ENCODE results near the gene TAF1C. TPM values are rescaled to one million over a fixed set of nuclear protein-coding genes. Genes with fewer than 3 reads are reported as not detected.

TAF1C gene
- total RNA-seq, 1 experiment from 2014 or later, result 89.7 TPM

DNA sequence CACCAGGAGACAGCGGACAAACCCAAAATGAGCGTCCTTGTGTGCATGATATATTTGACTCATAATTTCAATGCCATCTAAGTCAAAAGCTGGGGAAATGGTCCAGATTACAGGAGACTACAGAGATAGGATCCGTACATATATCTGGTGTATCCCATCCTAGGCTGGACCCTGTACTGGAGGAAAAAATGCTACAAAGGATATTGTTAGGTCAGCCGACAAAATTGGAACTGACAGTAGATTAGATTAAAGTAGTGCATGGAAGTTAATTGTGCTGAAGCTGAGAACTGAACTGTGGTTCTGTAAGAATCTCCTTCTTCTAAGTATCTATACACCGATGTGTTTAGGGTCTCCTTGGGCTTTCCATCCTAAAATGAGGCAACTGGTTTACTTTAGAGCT lies 28.7 kb upstream of the TAF1C start (continued):
- TF ChIP-seq USF2 (CRISPR knock-in tag; IDR thresholded peaks at IDR 0.05) (no peak), FOXJ3 (CRISPR knock-in tag; IDR thresholded peaks at IDR 0.05; ENCODE audit: borderline replicate concordance) (no peak), ATF1 (CRISPR knock-in tag; IDR thresholded peaks at IDR 0.05) (no peak), E2F4 (CRISPR knock-in tag; IDR thresholded peaks at IDR 0.05; ENCODE audit: borderline replicate concordance, low read depth) (no peak)
- TF ChIP-seq, protein P1, sequence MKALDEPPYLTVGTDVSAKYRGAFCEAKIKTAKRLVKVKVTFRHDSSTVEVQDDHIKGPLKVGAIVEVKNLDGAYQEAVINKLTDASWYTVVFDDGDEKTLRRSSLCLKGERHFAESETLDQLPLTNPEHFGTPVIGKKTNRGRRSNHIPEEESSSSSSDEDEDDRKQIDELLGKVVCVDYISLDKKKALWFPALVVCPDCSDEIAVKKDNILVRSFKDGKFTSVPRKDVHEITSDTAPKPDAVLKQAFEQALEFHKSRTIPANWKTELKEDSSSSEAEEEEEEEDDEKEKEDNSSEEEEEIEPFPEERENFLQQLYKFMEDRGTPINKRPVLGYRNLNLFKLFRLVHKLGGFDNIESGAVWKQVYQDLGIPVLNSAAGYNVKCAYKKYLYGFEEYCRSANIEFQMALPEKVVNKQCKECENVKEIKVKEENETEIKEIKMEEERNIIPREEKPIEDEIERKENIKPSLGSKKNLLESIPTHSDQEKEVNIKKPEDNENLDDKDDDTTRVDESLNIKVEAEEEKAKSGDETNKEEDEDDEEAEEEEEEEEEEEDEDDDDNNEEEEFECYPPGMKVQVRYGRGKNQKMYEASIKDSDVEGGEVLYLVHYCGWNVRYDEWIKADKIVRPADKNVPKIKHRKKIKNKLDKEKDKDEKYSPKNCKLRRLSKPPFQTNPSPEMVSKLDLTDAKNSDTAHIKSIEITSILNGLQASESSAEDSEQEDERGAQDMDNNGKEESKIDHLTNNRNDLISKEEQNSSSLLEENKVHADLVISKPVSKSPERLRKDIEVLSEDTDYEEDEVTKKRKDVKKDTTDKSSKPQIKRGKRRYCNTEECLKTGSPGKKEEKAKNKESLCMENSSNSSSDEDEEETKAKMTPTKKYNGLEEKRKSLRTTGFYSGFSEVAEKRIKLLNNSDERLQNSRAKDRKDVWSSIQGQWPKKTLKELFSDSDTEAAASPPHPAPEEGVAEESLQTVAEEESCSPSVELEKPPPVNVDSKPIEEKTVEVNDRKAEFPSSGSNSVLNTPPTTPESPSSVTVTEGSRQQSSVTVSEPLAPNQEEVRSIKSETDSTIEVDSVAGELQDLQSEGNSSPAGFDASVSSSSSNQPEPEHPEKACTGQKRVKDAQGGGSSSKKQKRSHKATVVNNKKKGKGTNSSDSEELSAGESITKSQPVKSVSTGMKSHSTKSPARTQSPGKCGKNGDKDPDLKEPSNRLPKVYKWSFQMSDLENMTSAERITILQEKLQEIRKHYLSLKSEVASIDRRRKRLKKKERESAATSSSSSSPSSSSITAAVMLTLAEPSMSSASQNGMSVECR (CRISPR knock-in tag; IDR thresholded peaks at IDR 0.05; ENCODE audit: borderline replicate concordance), result no peak
- TF ChIP-seq, protein P2, sequence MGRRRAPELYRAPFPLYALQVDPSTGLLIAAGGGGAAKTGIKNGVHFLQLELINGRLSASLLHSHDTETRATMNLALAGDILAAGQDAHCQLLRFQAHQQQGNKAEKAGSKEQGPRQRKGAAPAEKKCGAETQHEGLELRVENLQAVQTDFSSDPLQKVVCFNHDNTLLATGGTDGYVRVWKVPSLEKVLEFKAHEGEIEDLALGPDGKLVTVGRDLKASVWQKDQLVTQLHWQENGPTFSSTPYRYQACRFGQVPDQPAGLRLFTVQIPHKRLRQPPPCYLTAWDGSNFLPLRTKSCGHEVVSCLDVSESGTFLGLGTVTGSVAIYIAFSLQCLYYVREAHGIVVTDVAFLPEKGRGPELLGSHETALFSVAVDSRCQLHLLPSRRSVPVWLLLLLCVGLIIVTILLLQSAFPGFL (CRISPR knock-in tag; IDR thresholded peaks at IDR 0.05; ENCODE audit: borderline replicate concordance), result no peak

GRCh38 chr16:84214451-84215066 lies 27.7 kb upstream of the TAF1C start:
- H3K9me3 Mint-ChIP-seq, result peaks cover 3% of the 10 kb centered on the region; the same call in 1 of the 2 replicates
- no peaks in the 10 kb centered on the region for H3K36me3 Mint-ChIP-seq
- peaks cover 9% of the 10 kb centered on the region for H3K4me1 Mint-ChIP-seq
- no peak overlapping the region for H3K4me3 Mint-ChIP-seq
- CTCF ChIA-PET, result interaction anchor here (1.4 to 1.5 kb wide), 2 partner anchors 28 to 63 kb away, joined by 7 read pairs; partner anchors contain the start of gene TAF1C
- DNase-seq (ENCODE audit: low spot score), result no peak
- H3K27ac Mint-ChIP-seq, result no peak overlapping the region
- H3K27me3 Mint-ChIP-seq (ENCODE audit: low read depth), result no peaks in the 10 kb centered on the region
- ATAC-seq, result no peak
- no peak for TF ChIP-seq JUN (CRISPR knock-in tag; IDR thresholded peaks at IDR 0.05)
- TF ChIP-seq MAX (CRISPR knock-in tag; IDR thresholded peaks at IDR 0.05), result no peak
- TF ChIP-seq E2F5 (CRISPR knock-in tag; IDR thresholded peaks at IDR 0.05), result no peak
- no peak for TF ChIP-seq KAT7 (CRISPR knock-in tag; IDR thresholded peaks at IDR 0.05; ENCODE audit: borderline replicate concordance)
- no peak for TF ChIP-seq SMAD3 (CRISPR knock-in tag; IDR thresholded peaks at IDR 0.05; ENCODE audit: borderline replicate concordance)
- TF ChIP-seq JAZF1 (CRISPR knock-in tag; IDR thresholded peaks at IDR 0.05), result no peak
- no peak for TF ChIP-seq ZNF138 (CRISPR knock-in tag; conservative IDR thresholded peaks at IDR 0.05)
- no peak for TF ChIP-seq ESRRA (CRISPR knock-in tag; IDR thresholded peaks at IDR 0.05; ENCODE audit: borderline replicate concordance)
- TF ChIP-seq, protein P3, sequence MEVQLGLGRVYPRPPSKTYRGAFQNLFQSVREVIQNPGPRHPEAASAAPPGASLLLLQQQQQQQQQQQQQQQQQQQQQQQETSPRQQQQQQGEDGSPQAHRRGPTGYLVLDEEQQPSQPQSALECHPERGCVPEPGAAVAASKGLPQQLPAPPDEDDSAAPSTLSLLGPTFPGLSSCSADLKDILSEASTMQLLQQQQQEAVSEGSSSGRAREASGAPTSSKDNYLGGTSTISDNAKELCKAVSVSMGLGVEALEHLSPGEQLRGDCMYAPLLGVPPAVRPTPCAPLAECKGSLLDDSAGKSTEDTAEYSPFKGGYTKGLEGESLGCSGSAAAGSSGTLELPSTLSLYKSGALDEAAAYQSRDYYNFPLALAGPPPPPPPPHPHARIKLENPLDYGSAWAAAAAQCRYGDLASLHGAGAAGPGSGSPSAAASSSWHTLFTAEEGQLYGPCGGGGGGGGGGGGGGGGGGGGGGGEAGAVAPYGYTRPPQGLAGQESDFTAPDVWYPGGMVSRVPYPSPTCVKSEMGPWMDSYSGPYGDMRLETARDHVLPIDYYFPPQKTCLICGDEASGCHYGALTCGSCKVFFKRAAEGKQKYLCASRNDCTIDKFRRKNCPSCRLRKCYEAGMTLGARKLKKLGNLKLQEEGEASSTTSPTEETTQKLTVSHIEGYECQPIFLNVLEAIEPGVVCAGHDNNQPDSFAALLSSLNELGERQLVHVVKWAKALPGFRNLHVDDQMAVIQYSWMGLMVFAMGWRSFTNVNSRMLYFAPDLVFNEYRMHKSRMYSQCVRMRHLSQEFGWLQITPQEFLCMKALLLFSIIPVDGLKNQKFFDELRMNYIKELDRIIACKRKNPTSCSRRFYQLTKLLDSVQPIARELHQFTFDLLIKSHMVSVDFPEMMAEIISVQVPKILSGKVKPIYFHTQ (CRISPR knock-in tag; IDR thresholded peaks at IDR 0.05), result no peak
- TF ChIP-seq, protein P4, sequence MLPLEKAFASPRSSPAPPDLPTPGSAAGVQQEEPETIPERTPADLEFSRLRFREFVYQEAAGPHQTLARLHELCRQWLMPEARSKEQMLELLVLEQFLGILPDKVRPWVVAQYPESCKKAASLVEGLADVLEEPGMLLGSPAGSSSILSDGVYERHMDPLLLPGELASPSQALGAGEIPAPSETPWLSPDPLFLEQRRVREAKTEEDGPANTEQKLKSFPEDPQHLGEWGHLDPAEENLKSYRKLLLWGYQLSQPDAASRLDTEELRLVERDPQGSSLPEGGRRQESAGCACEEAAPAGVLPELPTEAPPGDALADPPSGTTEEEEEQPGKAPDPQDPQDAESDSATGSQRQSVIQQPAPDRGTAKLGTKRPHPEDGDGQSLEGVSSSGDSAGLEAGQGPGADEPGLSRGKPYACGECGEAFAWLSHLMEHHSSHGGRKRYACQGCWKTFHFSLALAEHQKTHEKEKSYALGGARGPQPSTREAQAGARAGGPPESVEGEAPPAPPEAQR (CRISPR knock-in tag; IDR thresholded peaks at IDR 0.05), result no peak
- TF ChIP-seq CBFB (CRISPR knock-in tag; IDR thresholded peaks at IDR 0.05; ENCODE audit: low read depth), result no peak
- TF ChIP-seq NFATC4 (CRISPR knock-in tag; IDR thresholded peaks at IDR 0.05), result no peak
- POLR2A ChIA-PET, result no interaction called here
